AG04450 (cell line): Measurements from ENCODE around the gene TRIM22. TPM values are rescaled to one million over a fixed set of nuclear protein-coding genes. Genes with fewer than 3 reads are reported as not detected.

Experiments used
- CTCF ChIA-PET: fragments of 300-600, 350-600 bp; formaldehyde crosslinking; extraction: SDS; loops from one replicate; lab custom pipeline; 2022; ENCODE audit warnings: antibody characterized with exemption, inconsistent platforms; lab: Charles Lee
- POLR2A ChIA-PET: fragments of 350-600 bp; formaldehyde crosslinking; extraction: SDS; loops from one replicate; lab custom pipeline; 2021; ENCODE audit warnings: antibody characterized with exemption, inconsistent platforms; lab: Yijun Ruan, JAX
- DNase-seq: peaks from one replicate; pipeline ENCODE4 v3.0.0-alpha.2; 2011; ENCODE audit warnings: low read depth, low spot score
- H3K27ac ChIP-seq: one replicate; pipeline ENCODE4 v1.5.1; 2012; ENCODE audit warnings: low read depth, low read length, control low read depth
- H3K27me3 ChIP-seq: one replicate; pipeline ENCODE4 v1.6.0; 2012; ENCODE audit warnings: low read length; ENCODE audit not compliant: control insufficient read depth, insufficient read depth
- H3K4me3 ChIP-seq: 2 replicates; pipeline ENCODE4 v1.5.1; 2011; ENCODE audit warnings: mild to moderate bottlenecking, low read depth, low read length, control low read depth
- H3K9me3 ChIP-seq: 2 replicates; pipeline ENCODE4 v1.5.1; 2012; ENCODE audit warnings: low read length; ENCODE audit not compliant: control insufficient read depth, insufficient read depth
- polyA plus RNA-seq: library from polyadenylated mRNA; depleted of rRNA; stranded (reverse); fragments of >200 nt; gene quantifications from 2 replicates; pipeline ENCODE4 v1.2.3, GENCODE V29; 2011
- TF ChIP-seq, protein P1 (sequence below): IDR thresholded peaks from 2 replicates; pipeline ENCODE4 v1.5.1; 2011; ENCODE audit warnings: low read depth, low read length, control low read depth, inconsistent platforms

Gene TRIM22
- polyA plus RNA-seq, 1 experiment, result 100 TPM

DNA sequence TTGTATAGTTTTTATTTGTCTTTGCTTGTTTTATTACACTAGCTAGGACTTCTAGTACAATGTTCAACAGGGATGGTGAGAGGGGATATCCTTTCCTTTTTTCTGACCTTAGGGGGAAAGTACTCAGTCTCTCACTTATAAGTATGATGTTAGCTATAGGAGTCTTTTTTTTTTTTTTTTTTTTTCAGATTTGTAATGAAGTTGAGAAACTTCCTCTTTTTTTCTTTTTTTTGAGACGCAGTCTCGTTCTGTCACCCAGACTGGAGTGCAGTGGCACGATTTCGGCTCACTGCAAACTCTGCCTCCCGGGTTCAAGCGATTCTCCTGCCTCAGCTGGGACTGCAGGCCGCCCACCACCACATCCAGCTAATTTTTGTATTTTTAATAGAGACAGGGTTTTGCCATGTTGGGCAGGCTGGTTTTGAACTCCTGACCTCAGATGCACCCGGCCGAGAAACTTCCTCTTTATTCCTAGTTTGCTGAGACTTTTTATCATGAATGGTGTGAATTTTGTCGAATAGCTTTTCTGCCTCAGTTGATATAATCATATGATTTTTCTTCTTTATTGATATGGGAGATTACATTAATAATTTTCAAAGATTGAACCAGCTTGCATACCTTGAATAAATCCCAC lies 10.9 kb downstream of the TRIM22 start:
- Histone ChIP-seq H3K27me3 (no peaks in the 10 kb centered on the region), H3K4me3 (no peak overlapping the region), H3K27ac (no peak overlapping the region), H3K9me3 (no peaks in the 10 kb centered on the region)
- ChIA-PET POLR2A (no interaction called here), CTCF (interaction anchor here (0.6 to 2.0 kb wide), 4 partner anchors 15 to 1159 kb away, joined by 3 to 7 read pairs (median 4); partner anchors contain the start of gene TRIM5)
- DNase-seq, result no peak
- TF ChIP-seq, protein P1, sequence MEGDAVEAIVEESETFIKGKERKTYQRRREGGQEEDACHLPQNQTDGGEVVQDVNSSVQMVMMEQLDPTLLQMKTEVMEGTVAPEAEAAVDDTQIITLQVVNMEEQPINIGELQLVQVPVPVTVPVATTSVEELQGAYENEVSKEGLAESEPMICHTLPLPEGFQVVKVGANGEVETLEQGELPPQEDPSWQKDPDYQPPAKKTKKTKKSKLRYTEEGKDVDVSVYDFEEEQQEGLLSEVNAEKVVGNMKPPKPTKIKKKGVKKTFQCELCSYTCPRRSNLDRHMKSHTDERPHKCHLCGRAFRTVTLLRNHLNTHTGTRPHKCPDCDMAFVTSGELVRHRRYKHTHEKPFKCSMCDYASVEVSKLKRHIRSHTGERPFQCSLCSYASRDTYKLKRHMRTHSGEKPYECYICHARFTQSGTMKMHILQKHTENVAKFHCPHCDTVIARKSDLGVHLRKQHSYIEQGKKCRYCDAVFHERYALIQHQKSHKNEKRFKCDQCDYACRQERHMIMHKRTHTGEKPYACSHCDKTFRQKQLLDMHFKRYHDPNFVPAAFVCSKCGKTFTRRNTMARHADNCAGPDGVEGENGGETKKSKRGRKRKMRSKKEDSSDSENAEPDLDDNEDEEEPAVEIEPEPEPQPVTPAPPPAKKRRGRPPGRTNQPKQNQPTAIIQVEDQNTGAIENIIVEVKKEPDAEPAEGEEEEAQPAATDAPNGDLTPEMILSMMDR, result no peak

DNA sequence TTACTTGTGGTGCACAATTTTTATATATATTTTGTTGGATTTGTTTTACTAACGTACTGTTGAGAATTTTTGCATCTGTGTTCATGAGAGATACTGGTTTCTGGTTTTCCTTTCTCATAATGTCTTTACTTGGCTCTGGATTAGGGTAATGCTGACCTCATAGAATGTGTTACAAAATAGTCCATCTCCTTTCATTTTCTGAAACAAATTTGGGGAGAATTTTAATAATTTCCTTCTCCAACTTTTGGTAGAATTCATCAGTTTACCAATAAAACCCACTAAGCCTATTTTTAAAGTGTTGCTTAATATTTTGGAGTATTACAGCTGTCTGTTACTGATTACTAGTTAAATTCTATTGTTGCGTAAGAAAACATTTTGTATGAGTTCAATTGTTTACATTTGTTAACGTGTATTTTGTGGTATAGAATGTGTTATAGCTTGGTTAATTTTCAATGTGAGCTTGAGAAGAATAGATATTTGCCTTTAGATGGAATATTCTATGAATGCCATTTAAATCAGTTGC lies 11.5 kb downstream of the TRIM22 start:
- CTCF ChIA-PET, result interaction anchor here (1.1 to 2.0 kb wide), 3 partner anchors 16 to 662 kb away, joined by 3 to 4 read pairs (median 3); partner anchors contain the start of gene TRIM5
- no peak for DNase-seq
- POLR2A ChIA-PET, result no interaction called here
- no peaks in the 10 kb centered on the region for H3K9me3 ChIP-seq
- H3K4me3 ChIP-seq, result no peak overlapping the region
- H3K27ac ChIP-seq, result no peak overlapping the region
- TF ChIP-seq, protein P1, result no peak
- H3K27me3 ChIP-seq, result no peaks in the 10 kb centered on the region

DNA sequence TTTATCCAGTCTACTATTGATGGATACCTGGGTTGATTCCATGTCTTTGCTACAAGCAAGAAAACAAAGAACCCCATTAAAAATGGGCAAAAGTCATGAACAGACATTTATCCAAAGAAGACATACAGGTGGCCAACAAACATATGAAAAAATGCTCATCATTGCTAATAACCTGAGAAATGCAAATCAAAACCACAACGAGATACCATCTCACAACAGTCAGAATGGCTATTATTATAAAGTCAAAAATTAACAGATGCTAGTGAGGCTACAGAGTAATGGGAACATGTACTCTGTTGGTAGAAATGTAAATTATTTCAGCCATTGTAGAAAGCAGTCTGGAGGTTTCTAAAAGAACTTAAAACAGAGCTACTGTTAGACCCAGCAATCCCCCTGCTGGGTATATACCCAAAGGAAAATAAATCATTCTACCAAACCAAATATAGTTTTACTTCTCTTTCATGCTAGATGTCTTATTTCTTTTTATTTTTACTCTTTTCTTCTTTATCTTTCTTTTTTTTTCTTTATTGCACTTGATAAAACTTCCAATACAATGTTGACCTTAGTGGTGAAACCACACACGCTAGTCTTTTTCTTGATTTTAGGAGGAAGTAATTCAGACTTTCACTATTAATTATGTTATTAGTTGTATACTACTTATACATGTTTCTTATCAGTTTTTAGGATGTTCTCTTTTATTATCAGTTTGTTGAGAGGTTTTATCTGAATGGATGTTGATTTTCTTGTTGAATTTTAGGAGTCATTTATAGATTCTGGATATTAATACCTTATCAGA lies 14.3 kb downstream of the TRIM22 start:
- TF ChIP-seq, protein P1, result no peak
- ChIA-PET CTCF (interaction anchor here (0.8 kb wide), 1 partner anchor 104 kb away, joined by 3 read pairs; no protein-coding TSS in a partner anchor), POLR2A (no interaction called here)
- Histone ChIP-seq H3K27me3 (no peaks in the 10 kb centered on the region), H3K4me3 (no peak overlapping the region), H3K9me3 (no peaks in the 10 kb centered on the region), H3K27ac (no peak overlapping the region)
- DNase-seq, result no peak

DNA sequence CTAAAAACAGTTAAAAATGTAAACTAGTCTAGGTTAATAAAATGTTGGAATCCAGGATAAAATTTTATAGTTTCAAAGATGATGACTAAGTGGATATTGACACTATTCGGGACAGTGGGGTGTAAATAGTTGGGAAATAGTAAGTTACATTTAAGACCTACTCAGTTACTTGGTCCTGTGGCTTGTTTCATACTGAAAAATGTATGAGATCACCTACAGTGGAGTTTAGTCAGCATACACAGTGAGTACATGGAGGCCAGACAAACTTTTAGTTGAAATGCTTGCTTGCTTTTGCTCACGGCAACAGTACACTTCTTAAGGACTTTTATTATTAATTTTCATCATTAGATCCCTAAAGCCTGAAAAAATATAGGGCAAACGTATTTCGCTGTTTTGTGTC lies 16.1 kb downstream of the TRIM22 start:
- ChIA-PET POLR2A (no interaction called here), CTCF (interaction anchor here (0.8 kb wide), 1 partner anchor 22 kb away, joined by 4 read pairs; no protein-coding TSS in a partner anchor)
- Histone ChIP-seq H3K4me3 (no peak overlapping the region), H3K9me3 (no peaks in the 10 kb centered on the region), H3K27ac (no peak overlapping the region), H3K27me3 (no peaks in the 10 kb centered on the region)
- TF ChIP-seq, protein P1, result no peak
- DNase-seq, result no peak
